Fibroblast of upper back skin (primary cell): ENCODE results near the gene ATL1.
A peak's percentile ranks its signal among the peaks of the same experiment; 100 is the strongest.
"Not testable (repeated sequence)": the region's sequence is repeated elsewhere in the genome, so short reads cannot be mapped to it uniquely, and the experiment has no call there.

Experiments
- DNase-seq: peaks from one replicate; pipeline ENCODE4 v3.0.0-alpha.2; 2013

ATL1 gene

DNA sequence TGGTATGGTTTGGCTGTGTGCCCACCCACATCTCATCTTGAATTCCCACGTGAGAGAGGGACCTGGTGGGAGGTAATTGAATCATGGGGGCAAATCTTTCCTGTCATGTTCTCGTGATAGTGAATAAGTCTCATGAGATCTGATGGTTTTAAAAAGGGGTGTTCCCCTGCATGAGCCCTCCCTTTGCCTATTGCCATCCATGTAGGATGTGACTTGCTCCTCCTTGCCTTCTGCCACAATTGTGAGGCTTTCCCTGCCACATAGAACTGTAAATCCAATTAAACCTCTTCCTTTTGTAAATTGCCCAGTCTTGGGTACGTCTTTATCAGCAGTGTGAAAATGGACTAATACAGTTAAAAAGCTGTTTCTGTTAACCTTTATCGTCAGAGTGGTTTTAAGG is 21.9 kb upstream of the ATL1 start:
- not testable (repeated sequence) for DNase-seq

DNA sequence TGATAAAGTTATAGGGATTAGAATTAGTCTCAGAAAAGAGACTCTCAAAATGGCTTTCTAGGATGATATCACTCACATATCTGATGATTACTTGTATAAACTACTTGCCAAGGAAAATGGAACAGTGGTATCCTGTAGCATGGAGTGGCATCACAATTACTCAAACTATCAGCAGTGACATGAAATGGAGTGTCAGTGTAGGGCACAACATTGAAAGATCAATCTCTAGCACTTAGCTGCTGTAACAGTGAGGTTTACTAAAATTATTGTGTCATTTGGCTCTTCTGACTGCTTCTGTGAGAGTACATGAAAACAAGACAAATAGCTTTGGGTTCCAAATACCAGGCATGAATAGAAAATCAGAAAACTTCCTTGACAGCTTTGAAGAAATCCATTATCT is 20.9 kb upstream of the ATL1 start:
- no peak for DNase-seq

DNA sequence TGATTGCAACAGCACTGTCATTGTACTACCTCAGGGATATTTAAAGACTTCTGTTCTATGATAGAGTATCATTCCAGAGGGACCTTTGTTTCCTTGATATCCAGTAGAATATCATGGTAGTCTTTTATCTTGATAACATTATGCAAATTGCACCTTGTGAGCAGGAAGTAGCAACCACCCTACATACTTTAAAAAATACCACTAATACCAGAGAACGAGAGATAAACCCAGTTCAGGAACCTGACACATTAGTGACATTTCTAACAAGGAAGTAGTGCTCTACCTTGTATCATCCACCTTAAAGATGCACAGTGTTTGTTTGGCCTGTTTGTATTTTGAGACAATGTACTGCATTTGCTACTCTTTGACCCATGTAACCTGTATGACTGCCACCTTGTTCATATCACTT is 18.8 kb upstream of the ATL1 start:
- DNase-seq: no peak

DNA sequence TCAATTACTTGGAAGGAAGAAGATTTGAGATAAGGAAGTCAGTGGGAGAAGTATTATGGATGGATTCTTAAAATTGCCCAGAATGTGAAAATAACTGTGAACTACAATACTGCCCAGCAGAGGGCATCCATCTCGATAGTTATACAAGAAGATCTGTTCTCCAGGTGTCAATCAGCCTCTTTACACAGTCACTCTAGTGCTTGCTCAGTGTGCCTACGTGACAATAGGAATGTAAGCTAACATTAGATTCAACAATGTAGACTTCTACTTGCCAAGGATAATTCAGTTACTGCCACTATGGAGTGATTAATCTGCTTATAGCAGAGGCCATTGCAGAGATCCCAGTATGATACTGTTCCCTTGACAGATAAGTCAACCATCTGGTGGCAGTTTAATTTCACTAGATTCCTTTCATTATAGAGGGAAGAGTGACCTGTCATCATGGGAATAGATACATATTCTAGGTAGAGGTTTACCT is 17.0 kb upstream of the ATL1 start:
- DNase-seq: peak; percentile 59

DNA sequence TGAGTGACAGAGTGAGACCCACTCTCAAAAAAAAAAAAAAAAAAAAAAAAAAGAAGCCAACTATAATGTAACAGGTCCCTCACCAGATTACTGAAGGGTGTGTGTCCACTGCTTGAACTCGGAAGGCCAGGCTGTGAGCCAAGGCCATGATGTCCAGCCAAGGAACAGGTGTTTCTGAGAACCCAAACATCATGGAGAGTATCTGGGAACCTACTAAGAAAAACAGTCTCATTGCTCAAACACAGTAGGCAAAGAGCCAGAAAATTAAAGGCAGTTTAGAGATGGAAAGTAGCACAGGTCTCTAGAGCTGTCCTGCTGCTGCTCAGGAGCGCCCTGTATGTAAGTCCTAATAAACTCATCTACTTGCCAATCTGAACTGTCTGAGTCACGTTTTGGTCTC is 15.0 kb upstream of the ATL1 start:
- no peak for DNase-seq

DNA sequence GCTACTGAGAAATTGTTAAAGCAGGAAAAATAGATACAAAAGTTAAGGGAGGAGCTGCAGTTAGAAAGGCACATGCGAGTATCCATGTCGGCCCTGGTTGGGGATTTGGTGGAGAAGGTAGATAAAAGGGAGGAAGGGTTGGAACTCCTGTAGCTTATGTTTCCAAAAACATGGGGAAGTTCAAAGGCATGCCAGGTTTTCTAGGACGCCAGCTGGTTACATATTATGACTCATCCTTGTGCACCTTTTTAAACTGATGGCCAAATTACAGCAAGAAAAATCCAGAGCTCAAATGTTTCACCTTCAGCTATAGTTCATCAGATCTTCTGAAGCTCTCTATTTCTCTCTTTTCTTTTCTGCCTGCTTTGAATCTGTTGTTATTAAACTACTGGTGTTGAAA is 14.3 kb upstream of the ATL1 start:
- DNase-seq: no peak

DNA sequence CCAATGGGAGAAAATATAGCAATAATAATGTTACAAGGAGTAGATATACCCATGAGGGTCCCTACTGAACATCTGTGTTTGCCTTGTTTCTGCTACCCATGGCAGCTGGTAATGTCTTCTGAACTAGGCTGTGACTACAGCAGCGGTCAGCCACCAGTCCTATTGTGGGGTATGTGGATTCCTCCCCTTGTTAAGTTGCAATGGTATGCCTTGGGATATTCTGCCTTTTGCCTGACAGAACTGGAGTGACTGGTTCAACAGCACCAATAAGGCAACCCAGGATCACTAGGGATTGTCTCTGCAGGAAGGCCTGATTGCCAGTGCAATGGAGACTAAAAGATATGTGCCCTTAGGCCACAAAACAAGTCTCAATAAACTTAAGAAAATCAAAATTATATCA is 9.7 kb upstream of the ATL1 start:
- no peak for DNase-seq

DNA sequence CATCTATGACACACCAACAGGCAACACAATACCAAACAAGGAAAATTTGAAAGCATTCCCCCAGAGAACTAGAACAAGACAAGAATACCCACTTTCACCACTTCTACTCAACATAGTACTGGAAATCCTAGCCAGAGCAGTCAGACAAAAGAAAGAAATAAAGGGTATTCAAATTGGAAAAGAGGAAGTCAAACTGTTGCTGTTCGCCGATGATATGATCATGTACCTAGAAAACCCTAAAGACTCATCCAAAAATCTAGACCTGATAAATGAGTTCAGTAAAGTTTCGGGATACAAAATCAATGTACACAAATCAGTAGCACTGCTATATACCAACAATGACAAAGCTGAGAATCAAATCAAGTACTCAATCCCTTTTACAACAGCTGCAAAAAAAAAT is 8.1 kb upstream of the ATL1 start:
- DNase-seq: no peak

DNA sequence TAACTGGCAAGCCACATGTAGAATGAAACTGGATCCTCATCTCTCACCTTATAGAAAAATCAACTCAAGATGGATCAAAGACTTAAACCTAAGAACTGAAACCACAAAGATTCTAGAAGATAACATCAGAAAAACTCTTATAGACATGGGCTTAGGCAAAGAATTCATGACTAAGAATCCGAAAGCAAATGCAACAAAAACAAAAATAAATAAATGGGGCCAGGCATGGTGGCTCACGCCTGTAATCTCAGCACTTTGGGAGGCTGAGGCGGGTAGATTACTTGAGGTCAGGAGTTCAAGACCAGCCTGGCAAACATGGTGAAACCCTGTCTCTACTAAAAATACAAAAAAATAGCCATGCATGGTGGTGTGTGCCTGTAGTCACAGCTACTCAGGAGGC is 7.1 kb upstream of the ATL1 start:
- DNase-seq: not testable (repeated sequence)

DNA sequence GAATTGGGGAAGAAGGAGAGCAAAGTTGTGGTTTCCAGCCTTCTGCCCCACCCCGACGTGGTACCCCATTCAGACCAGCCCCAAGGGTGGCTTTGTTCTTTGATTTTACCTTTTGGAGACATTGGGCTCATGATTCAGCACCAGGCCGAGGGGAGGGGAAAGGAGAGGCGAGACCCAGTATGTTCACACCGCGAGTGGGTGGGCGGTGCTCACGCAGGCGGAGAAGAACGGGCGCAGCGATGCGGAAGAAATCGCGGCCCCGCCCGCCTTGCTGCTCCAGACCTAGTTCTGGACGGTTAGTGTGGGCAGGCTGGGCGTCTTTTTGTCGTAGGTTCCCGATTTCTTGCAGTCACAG is 963 bp downstream of the ATL1 start:
- DNase-seq: peak; percentile 56

DNA sequence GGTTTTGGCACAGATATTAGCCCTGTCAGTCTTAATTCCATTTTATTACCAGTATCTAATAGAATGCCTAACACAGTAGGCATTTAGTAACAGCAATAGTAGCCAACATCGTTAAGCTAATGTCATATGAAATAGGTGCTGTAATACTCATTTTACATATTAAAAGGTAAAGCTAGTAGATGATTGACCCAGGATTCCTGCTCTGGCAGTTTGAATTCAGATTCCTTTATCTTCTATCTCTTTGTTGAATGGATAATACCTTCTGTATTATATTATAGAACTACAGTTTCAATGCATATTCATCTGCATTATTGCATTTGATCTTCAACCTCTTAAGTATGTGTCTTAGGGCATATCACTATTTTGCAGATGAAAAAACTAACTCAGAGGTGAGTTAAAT is 2.9 kb downstream of the ATL1 start:
- no peak for DNase-seq

DNA sequence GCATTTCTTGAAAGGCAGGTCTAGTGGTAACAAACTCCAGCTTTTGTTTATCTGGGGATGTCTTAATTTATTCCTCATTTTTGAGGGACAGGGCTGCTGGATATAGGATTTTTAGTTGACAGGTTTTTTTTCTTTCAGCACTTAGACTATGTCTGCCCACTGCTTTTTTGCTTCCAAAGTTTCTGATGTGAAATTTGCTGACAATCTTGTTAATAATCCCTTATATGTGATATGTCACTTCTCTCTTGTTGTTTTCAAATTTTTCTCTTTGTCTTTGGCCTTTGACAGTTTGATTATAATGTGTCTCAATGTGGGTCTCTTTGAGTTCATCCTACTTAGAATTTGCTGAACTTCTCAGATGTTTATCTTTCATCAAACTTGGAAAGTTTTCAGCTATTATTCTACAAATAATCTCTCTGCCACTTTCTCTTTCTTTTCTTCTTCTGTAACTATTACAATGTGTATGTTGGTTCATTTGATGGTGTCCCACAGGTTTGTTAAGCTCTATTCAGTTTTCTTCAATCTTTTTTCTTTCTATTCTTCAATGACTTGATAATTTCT is 9.8 kb downstream of the ATL1 start:
- DNase-seq: no peak

DNA sequence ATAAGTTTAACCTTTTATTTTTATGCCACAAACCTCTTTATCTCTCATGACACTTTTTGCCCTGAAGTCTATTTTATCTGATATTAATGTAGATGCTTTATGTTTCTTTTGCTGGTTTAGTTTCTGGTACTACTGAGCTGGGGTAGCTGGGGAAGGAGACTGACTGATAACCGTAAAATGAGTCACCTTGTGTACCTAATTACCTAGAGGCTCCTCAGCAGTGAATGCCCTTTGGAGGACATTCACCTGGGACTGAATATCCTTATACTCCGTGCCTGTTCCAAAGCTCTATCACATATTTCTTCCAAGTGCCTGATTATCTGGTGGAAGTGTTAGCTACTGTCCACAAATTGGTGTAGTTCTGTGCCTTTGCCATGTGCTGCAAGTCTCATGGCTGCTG is 13.9 kb downstream of the ATL1 start:
- DNase-seq: no peak

DNA sequence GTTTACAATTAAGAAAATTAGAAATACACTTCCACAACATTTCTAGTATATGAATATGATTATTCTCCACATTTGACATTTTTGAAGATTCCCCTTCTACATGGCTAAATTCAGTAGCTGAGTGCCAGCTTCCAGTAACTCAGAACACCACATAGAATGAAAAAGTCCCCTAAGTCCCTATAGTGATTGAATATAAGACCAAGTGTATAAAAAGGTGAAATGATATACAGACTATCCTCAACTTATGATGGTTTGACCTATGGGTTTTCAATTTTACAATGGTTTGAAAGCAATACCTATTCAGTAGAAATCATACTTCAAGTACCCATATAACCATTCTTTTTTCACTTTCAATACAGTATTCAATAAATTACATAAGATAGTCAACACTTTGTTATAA is 15.8 kb downstream of the ATL1 start:
- DNase-seq: no peak

DNA sequence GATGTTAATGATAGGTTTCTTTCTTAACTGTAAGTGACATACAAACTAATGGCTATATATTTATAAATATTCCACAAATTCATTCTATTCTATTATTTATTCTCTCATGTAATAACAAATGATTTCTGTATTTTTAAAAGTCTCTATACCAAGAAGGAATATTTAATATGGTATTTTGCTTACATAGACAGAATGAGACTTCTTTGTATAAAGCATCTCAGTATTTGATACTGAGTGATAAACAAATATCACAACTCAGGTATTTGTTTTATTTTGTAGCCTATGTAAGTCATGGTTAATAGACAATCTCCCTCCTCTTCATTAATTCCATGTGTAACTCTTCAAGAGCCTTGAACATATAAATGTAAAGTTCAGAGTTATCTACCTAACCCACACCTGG is 18.0 kb downstream of the ATL1 start:
- DNase-seq: no peak

DNA sequence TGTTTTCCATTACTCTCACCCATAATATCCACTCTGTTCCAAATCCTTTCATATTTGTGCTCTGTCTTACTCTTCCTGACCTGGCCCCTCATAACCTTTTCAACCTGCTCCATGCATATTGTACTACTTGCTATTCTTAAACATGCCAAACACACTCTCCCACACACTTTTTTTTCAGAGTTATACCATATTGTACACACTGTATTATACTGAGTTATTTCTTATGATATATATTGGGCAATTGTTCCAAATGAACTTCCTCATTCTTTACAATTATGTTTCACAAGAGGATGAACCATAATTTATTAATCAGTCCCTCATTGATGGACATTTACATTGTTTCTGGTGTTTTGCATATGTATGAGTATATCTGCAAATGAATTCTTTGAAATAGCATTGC is 18.5 kb downstream of the ATL1 start:
- DNase-seq: no peak

DNA sequence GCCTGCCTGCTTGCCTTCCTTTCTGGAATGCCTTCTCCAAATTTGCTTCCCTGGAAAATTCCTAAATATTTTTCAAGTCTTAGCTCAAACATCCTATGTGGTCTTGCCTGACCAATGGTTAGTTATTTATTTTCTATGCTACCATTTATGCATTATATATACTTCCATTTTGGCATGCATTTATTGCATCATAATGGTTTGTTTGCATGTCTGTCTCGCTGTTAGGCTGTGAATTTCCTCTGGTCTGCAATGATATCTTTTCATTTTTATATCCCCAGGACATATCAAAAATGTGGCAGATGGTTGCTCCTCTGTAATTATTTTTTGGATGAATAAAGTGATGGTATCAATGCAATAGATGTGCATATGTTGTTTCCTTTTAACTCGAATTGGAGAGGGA is 30.5 kb downstream of the ATL1 start:
- DNase-seq: no peak

DNA sequence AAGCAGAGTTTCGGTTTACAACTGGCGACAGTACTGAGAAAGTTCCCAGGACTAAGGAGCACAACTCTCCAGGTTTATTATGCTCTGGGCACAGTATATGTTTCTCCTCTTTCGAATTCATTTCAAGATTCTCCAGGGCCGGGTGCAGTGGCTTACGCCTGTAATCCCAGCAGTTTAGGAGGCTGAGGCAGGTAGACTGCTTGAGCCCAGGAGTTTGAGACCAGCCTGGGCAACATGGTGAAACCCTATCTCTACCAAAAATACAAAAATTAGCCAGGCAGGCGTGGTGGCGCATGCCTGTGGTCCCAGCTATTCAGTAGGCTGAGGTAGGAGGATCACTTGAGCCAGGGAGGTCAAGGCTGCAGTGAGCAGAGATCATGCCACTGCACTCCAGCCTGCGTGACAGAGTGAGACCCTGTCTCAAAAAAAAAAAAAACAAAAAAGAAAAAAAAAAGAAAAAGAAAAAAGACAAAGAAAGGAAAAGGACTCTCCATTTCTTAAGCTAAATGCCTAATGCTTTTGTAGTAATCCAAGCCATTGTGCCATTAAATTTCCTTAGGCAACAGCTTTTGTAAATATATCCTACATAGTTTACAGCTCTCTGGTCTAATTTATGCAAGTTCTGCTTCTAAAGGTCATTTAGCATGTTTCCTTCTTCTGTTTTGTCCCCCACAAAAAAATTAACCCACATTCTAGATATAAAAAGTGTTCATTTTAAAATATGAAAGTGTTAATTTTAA is 34.8 kb downstream of the ATL1 start:
- DNase-seq: no peak

DNA sequence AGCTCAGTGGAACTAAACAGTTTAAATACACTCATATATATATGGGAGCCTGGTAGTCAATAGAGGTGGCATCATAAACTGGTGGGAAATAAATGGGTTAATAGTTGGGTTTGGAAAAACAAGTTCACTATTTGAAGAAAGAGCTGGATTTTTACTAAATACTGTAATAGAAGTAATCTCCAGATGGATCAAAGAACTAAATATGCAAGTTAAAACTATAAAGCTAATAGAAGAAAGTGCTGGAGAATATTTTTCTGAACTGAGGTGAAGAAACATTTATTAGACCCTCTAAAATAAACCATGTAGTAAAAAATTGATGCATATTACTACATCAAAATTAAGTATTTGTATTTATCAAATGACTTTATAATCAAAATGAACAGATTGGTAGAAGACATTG is 38.8 kb downstream of the ATL1 start:
- no peak for DNase-seq

DNA sequence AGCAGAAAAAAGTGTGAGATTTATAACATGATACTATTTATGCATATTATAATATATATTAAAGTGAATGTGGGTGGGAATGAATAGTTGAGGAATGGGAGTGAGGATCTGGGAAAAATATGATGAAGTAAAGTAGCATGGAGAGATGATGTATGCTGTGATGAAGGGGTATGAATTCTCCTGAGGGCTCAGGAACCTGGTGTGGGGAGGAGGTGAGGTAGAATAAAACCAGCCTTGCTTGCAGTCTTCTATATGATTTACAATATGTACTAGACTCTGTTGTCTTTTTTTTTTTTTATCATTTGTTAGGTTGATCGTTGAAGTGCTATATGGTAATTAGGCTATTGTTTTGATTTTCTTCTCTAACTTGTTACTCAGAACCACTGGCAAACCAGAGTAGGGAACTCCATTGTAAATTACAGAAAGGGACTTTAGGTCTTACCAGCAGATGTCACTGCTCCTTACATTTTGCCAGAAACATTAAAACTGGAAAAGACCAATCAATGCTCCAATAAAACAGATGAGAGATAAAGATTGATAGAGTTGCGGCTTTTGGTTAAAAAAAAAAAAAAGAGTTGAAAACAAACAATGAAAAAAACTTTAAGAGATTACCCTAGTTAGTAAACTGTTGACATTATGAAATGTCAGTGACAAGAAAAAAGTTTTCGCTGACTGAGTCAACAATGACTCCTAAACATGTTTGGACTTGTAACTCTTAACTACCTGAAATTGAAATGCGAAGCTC is 39.9 kb downstream of the ATL1 start:
- peak; percentile 53 for DNase-seq

DNA sequence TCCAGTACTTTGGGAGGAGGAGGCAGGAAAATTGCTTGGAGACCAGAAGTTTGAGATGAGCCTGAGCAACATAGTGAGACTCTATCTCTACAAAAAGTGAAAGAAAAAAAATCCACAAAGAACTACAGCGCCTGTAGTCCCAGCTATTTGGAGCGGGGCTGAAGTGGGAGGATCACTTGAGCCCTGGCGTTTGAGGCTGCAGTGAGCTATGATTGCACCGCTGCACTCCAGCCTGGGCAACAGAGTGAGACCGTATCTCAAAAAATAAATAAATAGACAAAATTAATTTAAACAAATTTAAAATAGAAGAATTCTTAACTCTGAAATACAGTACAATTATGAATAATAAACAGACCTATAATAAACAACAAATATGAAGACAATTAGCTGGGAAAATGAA is 40.9 kb downstream of the ATL1 start:
- DNase-seq: no peak

DNA sequence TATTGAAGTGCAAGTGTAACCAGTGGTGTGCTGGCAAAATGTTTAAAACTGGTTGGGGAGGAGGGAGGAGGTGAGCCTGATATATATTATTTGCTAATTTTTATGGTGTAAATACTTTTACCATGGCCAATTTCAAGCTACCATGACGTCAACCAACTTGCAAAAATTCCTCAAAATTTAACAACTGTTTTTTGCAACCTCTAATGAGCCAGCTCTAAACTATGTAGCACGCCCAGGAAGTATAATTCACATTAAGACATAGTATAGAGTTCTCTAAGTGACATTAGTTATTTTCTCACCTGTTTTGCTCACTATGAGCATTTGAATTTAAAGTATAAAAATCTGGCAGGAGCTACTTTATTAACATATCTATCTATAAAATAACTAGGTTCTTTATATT is 41.4 kb downstream of the ATL1 start:
- DNase-seq: no peak

DNA sequence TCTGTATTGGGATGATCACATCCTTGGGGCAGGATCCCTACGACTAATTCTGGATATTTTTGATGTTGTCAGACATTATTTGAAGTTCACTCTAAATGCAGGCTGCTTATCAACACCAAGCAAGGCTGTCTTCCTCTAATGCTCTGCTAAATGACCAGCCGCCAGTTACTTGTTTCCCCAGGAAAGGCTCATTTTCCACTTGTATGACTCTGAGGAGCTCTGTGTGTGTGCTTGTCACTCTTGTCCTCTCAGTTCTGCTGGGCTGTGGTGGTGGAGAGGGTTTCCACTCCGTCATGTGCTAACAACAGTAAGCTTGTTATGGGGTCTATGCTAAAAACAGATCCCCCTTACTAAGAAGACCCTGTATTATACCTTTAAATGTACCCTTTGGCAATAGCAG is 42.1 kb downstream of the ATL1 start:
- DNase-seq: no peak

DNA sequence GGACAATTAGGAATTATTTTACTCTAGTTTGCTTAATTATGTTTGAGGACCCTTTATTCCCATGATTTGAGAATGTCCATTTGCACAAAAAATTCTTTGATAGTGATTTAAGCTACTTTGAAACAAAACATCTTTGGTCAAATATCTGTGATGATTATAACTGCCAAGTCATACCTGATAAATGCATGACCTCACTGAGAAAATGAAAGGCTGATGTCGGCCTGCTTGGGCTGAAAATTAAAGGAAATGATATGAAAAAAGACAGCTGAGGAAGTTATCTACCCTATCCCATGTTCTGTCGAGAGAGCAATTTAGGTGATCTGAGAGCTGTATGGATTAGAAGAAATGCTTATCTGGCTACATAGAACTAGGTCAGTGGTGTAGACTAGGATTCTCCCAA is 43.6 kb downstream of the ATL1 start:
- DNase-seq: no peak

DNA sequence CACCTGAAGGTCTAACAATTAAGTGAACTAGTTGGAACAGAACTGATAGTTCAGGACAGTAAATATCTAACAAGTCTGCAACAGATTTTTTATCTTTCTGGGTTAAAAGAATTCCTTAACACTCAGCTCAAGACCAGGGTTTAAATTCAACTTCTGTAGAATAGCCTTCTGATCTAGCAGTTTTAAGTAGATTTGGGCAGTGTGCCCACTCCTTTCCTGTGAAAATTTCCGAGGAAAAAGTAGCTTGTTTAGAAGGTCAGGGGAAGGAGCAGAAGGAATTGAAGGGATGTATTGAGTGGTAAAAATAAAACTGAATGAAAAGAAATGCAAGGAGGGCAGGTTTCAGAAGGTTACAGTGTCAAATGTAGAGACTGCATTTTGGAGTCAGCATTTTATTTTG is 45.8 kb downstream of the ATL1 start:
- DNase-seq: peak; percentile 56
